Measurements from ENCODE around the gene ARHGDIB. TPM values are rescaled to one million over a fixed set of nuclear protein-coding genes. Genes with fewer than 3 reads are reported as not detected.

Gene ARHGDIB
- total RNA-seq (2014; rRNA removed; shearing (Covaris generic)), result 0.63 and 2.6 TPM in 2 replicates
- polyA plus RNA-seq (2015; cell fraction: cytosol; rRNA removed), result 1.1 and 1.4 TPM in 2 replicates
- polyA plus RNA-seq (2015; cell fraction: nucleus; rRNA removed), result 6.0 TPM in 1 of 2 replicates, not detected in the other

GRCh38 chr12:14961466-14962152, at the start of gene ARHGDIB:
Gene ARHGDIB (minus strand): TSS chr12:14961601. CDS start chr12:14950712, 10,889 bp downstream.
- no peak for DNase-seq (ENCODE audit: low read depth, low spot score)
- in situ Hi-C loops (cut with HindIII; ENCODE audit: low pct_unique_long_range_greater_than_20kb, low sequenced_read_pairs), result no loop called here

GRCh38 chr12:15011162-15011561, 49.8 kb upstream of the ARHGDIB start:
- DNase-seq (ENCODE audit: low read depth, low spot score), result peak; percentile 30
- in situ Hi-C loops (cut with HindIII; ENCODE audit: low pct_unique_long_range_greater_than_20kb, low sequenced_read_pairs), result no loop called here

GRCh38 chr12:15007551-15007950, 46.1 kb upstream of the ARHGDIB start:
- in situ Hi-C loops (cut with HindIII; ENCODE audit: low pct_unique_long_range_greater_than_20kb, low sequenced_read_pairs), result no loop called here
- no peak for DNase-seq (ENCODE audit: low read depth, low spot score)

DNA sequence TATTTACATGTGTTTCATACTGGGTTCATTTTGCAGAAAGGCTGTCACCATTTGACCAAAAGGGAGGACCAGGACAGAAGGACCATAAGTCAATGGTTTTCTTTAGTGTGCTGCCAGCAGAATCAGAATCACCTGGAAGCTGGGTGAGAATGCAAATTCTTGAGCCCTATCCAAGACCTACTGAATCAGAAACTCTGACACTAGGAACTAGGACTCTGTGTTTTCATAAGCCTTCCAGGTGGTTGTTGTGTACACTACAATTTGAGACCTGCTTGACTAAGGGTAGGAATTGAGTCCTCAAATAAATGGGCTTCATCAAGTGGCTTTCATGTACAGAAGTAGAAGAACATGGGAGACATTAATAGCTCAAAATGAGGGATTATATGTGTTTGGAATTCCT, 43.7 kb upstream of the ARHGDIB start:
- no peak for DNase-seq (ENCODE audit: low read depth, low spot score)
- in situ Hi-C loops (cut with HindIII; ENCODE audit: low pct_unique_long_range_greater_than_20kb, low sequenced_read_pairs), result no loop called here

DNA sequence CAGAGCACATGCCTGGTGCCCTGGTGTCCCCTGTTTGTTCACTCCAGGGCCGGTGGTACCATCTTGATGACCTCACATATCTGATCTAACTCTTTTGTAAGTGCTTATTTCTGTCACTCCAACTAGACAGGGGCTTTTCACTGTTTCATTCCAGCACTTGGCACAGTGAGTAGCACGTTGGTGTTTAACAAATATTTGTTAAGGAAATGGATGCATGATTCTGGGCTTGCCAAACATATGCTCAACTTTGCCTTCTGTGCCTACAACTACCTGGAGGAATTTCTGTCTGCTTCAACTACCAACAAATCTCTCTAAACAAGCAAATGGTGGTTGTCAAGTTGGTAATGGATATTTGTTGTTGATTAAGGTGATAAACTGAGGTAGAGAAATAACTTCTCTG, 43.0 kb upstream of the ARHGDIB start:
- DNase-seq (ENCODE audit: low read depth, low spot score), result no peak
- in situ Hi-C loops (cut with HindIII; ENCODE audit: low pct_unique_long_range_greater_than_20kb, low sequenced_read_pairs), result no loop called here

- in situ Hi-C loops (cut with HindIII; ENCODE audit: low pct_unique_long_range_greater_than_20kb, low sequenced_read_pairs), result no loop called here
- DNase-seq (ENCODE audit: low read depth, low spot score), result no peak
Measured at GRCh38 chr12:15001733-15002382, 40.5 kb upstream of the ARHGDIB start.

- in situ Hi-C loops (cut with HindIII; ENCODE audit: low pct_unique_long_range_greater_than_20kb, low sequenced_read_pairs), result no loop called here
- no peak for DNase-seq (ENCODE audit: low read depth, low spot score)
Measured at GRCh38 chr12:15000575-15000974, 39.2 kb upstream of the ARHGDIB start.

- peak; percentile 46 for DNase-seq (ENCODE audit: low read depth, low spot score)
- in situ Hi-C loops (cut with HindIII; ENCODE audit: low pct_unique_long_range_greater_than_20kb, low sequenced_read_pairs), result no loop called here
Measured at GRCh38 chr12:14999695-15000365, 38.4 kb upstream of the ARHGDIB start.

DNA sequence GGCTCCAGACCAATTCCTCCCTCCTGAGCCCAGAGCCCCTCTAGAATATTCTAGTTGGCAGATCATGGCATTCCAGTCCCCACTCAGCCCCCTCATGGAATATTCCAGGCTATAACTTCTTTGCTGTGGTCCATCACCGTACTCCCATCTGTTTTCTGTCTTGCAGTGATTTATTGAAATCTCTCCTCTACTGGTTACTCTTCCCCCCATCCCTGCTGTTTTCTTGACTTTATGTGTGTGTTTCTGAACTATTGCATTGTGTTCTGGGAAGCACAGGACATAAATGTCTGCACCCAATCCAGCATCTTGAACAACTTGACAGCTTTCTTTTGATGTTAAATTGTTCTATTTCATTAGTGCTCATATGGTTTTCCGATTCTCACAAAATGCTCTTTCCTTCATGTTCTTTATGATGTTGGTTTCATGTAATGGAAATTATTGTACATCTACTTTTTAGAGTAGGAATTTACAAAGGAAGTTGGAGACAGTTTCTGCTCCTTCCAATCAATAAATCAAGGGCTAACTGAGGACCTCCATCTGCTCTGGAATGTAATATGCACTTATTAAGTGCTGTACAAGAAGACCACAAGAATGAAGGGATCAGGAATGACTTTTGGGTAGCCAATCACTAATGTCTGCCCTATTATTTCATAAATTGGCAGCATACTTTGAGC, 37.8 kb upstream of the ARHGDIB start:
- DNase-seq (ENCODE audit: low read depth, low spot score), result no peak
- in situ Hi-C loops (cut with HindIII; ENCODE audit: low pct_unique_long_range_greater_than_20kb, low sequenced_read_pairs), result no loop called here

DNA sequence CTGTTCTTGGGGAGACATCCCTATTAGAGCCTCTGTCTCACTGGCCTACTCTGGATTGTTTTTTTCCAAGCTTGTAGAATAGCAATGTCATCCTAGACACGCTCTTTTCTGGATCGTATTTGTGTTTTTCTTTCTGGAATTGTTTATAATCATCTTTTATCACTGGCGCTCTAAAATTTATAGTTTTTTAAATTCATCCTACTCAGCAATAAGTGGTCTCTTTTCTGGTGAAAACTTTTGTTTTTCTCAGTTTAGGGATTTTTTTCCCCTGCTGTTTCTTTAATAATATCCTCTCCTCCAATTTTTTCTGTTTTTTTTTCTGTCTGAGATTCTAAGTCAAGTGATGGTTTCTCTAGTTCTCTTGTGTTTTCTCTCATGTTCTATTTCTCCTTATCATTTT, 36.6 kb upstream of the ARHGDIB start:
- in situ Hi-C loops (cut with HindIII; ENCODE audit: low pct_unique_long_range_greater_than_20kb, low sequenced_read_pairs), result no loop called here

DNA sequence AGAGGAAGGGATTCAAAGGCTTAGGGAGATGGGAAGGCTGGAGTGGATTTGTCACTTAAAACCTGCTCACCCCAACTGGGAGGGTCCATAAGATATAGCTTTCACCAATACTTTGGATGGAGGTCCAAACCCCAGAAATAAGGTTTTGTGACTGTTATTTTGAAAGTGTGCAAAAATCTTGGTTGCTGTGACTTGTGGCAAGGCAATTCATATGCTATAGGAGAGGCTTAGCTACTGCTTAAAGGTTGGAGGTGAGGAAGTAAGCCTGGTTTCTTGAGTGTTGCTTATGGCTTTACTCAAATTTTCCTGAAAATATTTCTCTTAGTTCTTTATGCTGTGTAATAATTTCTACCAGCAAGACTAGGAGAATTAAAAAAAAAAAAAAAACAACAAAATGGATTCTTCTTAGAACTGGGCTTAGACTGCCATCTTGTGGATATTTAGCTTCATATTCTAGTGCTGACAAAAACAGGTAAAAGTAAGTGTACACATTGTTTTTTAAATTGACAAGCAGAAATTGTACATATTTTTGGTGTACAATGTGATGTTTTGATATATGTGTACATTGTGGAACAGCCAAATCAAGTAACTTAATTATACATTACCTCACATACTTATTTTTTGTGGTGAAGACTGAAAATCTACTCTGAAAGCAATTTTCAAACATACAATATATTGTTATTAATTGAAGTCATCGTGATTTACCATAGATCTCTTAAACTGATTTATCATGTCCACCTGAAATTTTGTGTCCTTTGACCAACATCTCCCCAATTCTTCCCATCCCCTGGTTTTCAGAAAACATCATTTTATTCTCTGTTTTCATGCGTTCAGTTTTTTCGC, 34.4 kb upstream of the ARHGDIB start:
- in situ Hi-C loops (cut with HindIII; ENCODE audit: low pct_unique_long_range_greater_than_20kb, low sequenced_read_pairs), result no loop called here
- peak; percentile 76 for DNase-seq (ENCODE audit: low read depth, low spot score)

More for the DNA sequence above, 36.6 kb upstream of the ARHGDIB start:
- no peak for DNase-seq (ENCODE audit: low read depth, low spot score)

GRCh38 chr12:14994610-14995009, 33.2 kb upstream of the ARHGDIB start:
- in situ Hi-C loops (cut with HindIII; ENCODE audit: low pct_unique_long_range_greater_than_20kb, low sequenced_read_pairs), result no loop called here
- DNase-seq (ENCODE audit: low read depth, low spot score), result no peak

- no peak for DNase-seq (ENCODE audit: low read depth, low spot score)
- in situ Hi-C loops (cut with HindIII; ENCODE audit: low pct_unique_long_range_greater_than_20kb, low sequenced_read_pairs), result no loop called here
Measured at GRCh38 chr12:14993537-14994266, 32.3 kb upstream of the ARHGDIB start.

DNA sequence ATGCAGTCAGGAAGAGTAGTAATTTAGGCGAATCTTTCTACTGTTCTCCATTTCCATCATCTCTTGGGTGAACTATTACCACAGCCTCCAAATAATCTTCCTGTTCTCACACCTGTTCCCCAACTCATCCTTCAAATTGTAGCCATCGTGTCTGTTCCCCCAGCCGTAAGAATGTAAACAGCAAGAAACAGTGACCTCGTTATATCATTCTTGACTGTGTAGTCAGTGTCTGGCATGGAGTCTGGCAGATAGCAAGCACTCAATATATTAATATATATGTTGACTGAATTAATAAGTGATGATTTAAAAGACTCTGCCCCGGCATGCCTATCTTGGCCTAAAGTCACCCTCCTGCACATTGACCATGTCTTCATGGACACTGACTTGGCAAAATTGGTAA, 31.7 kb upstream of the ARHGDIB start:
- DNase-seq (ENCODE audit: low read depth, low spot score), result no peak
- in situ Hi-C loops (cut with HindIII; ENCODE audit: low pct_unique_long_range_greater_than_20kb, low sequenced_read_pairs), result no loop called here

DNA sequence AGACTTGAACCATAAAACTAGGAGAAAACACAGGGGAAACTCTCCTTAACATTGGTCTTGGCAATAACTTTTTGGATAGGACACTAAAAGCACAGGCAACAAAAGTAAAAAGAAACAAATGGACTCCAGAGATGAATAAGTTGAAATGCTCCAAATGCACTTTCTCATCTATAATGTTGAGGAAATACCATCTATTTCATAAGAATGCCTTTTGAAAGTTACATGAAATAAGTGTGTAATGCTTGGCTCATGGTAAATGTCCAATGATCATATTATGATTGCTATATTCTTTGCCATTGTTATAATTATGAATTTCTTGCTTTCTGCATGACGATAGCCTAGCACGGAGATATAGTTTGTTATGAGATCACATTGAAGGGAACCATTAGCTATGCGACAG, 31.3 kb upstream of the ARHGDIB start:
- DNase-seq (ENCODE audit: low read depth, low spot score), result no peak
- in situ Hi-C loops (cut with HindIII; ENCODE audit: low pct_unique_long_range_greater_than_20kb, low sequenced_read_pairs), result no loop called here

GRCh38 chr12:14991069-14991468, 29.7 kb upstream of the ARHGDIB start:
- in situ Hi-C loops (cut with HindIII; ENCODE audit: low pct_unique_long_range_greater_than_20kb, low sequenced_read_pairs), result no loop called here
- no peak for DNase-seq (ENCODE audit: low read depth, low spot score)

GRCh38 chr12:14989790-14990189, 28.4 kb upstream of the ARHGDIB start:
- in situ Hi-C loops (cut with HindIII; ENCODE audit: low pct_unique_long_range_greater_than_20kb, low sequenced_read_pairs), result no loop called here
- no peak for DNase-seq (ENCODE audit: low read depth, low spot score)
